Loucy (cell line): ENCODE data around the gene HDAC10.

Experiments used
- EZH2phosphoT487 ChIP-seq: fragments of 200-600 bp; IDR thresholded peaks from 2 replicates; pipeline ENCODE4 v1.6.1; 2018; ENCODE audit warnings: antibody characterized with exemption, mild to moderate bottlenecking, moderate library complexity, borderline replicate concordance
- TF ChIP-seq, protein P1 (sequence below): fragments of 200-600 bp; sonication (generic); conservative IDR thresholded peaks from 2 replicates; pipeline ENCODE4 v1.5.1; 2014; ENCODE audit warnings: mild to moderate bottlenecking, antibody characterized with exemption, low read length

DNA sequence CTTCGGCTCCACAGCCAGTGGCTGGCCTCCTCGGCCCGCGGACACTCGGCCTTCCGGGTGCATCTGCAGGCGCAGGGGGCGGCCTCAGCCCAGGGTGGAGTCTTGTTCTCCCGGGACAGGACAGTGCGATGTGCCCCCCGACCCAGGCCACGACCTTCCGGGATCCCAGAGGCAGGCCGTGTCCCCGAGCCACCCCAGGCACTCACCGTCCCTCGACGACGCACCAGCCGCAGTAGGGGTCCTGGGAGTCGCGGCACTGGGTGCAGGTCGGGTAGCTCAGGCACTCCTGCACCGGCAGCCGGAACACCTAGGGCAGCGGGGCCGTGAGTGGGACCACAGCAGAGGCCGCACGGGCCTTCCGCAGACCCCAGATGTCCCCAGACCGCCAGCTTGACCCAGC lies 36.7 kb upstream of the HDAC10 start:
- TF ChIP-seq, protein P1, sequence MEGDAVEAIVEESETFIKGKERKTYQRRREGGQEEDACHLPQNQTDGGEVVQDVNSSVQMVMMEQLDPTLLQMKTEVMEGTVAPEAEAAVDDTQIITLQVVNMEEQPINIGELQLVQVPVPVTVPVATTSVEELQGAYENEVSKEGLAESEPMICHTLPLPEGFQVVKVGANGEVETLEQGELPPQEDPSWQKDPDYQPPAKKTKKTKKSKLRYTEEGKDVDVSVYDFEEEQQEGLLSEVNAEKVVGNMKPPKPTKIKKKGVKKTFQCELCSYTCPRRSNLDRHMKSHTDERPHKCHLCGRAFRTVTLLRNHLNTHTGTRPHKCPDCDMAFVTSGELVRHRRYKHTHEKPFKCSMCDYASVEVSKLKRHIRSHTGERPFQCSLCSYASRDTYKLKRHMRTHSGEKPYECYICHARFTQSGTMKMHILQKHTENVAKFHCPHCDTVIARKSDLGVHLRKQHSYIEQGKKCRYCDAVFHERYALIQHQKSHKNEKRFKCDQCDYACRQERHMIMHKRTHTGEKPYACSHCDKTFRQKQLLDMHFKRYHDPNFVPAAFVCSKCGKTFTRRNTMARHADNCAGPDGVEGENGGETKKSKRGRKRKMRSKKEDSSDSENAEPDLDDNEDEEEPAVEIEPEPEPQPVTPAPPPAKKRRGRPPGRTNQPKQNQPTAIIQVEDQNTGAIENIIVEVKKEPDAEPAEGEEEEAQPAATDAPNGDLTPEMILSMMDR, result no peak
- TF ChIP-seq EZH2phosphoT487, result no peak
